ENCODE results near the gene ROR1. TPM values are rescaled to one million over a fixed set of nuclear protein-coding genes. Genes with fewer than 3 reads are reported as not detected.

ROR1 gene
- total and polyA plus RNA-seq, 8 donors: 25.5 to 95.8 (median 83.0) TPM

- Histone ChIP-seq H3K4me1 (no peaks in the 10 kb centered on the region), H3K27ac (no peak overlapping the region), H3K36me3 (no peaks in the 10 kb centered on the region), H3K9me3 (no peaks in the 10 kb centered on the region), H3K4me3 (no peak overlapping the region), H3K27me3 (no peaks in the 10 kb centered on the region)
- no peak for ATAC-seq
- no peak for DNase-seq
- intact Hi-C loops (cut with DNase I): no loop called here
- no peak for TF ChIP-seq CTCF (IDR thresholded peaks at IDR 0.05)
These were observed 316.6 kb downstream of the ROR1 start for GRCh38 chr1:64090436-64090835.

- no peak for ATAC-seq
- no peak overlapping the region for H3K27ac ChIP-seq
- intact Hi-C loops (cut with DNase I): no loop called here
These were observed 319.1 kb downstream of the ROR1 start for GRCh38 chr1:64092851-64093371.

GRCh38 chr1:64093941-64094340, 320.1 kb downstream of the ROR1 start:
- no peaks in the 10 kb centered on the region for H3K27me3 ChIP-seq
- no peak for TF ChIP-seq CTCF (IDR thresholded peaks at IDR 0.05)
- H3K4me1 ChIP-seq: no peaks in the 10 kb centered on the region
- H3K9me3 ChIP-seq: no peaks in the 10 kb centered on the region
- ATAC-seq (no peak), DNase-seq (no peak)
- intact Hi-C loops (cut with DNase I): no loop called here
- H3K27ac ChIP-seq: no peak overlapping the region
- H3K4me3 ChIP-seq: no peak overlapping the region
- no peaks in the 10 kb centered on the region for H3K36me3 ChIP-seq

More at GRCh38 chr1:64092851-64093371, 319.1 kb downstream of the ROR1 start:
- Histone ChIP-seq H3K9me3 (no peaks in the 10 kb centered on the region), H3K4me1 (no peaks in the 10 kb centered on the region), H3K36me3 (no peaks in the 10 kb centered on the region), H3K27me3 (no peaks in the 10 kb centered on the region), H3K4me3 (no peak overlapping the region)
- DNase-seq: no peak
- TF ChIP-seq CTCF (IDR thresholded peaks at IDR 0.05): no peak

GRCh38 chr1:64095832-64096231, 322.0 kb downstream of the ROR1 start:
- Histone ChIP-seq H3K36me3 (no peaks in the 10 kb centered on the region), H3K9me3 (no peaks in the 10 kb centered on the region), H3K4me3 (no peak overlapping the region), H3K27me3 (no peaks in the 10 kb centered on the region), H3K27ac (no peak overlapping the region), H3K4me1 (no peaks in the 10 kb centered on the region)
- TF ChIP-seq CTCF (IDR thresholded peaks at IDR 0.05): no peak
- ATAC-seq (no peak), DNase-seq (no peak)
- intact Hi-C loops (cut with DNase I): no loop called here

- no peak overlapping the region for H3K27ac ChIP-seq
- no peak for DNase-seq
- ATAC-seq: no peak
- no peaks in the 10 kb centered on the region for H3K27me3 ChIP-seq
- TF ChIP-seq CTCF (IDR thresholded peaks at IDR 0.05): no peak
- no peaks in the 10 kb centered on the region for H3K36me3 ChIP-seq
- intact Hi-C loops (cut with DNase I): no loop called here
- H3K4me3 ChIP-seq: no peak overlapping the region
- no peaks in the 10 kb centered on the region for H3K9me3 ChIP-seq
- no peaks in the 10 kb centered on the region for H3K4me1 ChIP-seq
These were observed 324.0 kb downstream of the ROR1 start for GRCh38 chr1:64097859-64098258.
